GM18951 (cell line): ENCODE results near the gene SHPK.

Source experiments
- POLR2A ChIP-seq: IDR thresholded peaks from 4 replicates; pipeline ENCODE4 v1.6.1; 2011; ENCODE audit warnings: mild to moderate bottlenecking; ENCODE audit not compliant: insufficient read length, insufficient read depth; ENCODE audit errors: extremely low read depth
- in situ Hi-C: fragments of 300-500 bp; cut with MboI; formaldehyde crosslinking; loops from one replicate; pipeline ENCODE4 v1.12.0; 2022; ENCODE audit warnings: low sequenced_read_pairs, mixed read lengths, inconsistent platforms; ENCODE audit not compliant: unreplicated experiment

SHPK gene

GRCh38 chr17:3657588-3657869 is 21.5 kb upstream of the SHPK start:
- in situ Hi-C loops = no loop called here
- TF ChIP-seq POLR2A = no peak

GRCh38 chr17:3656755-3657587 is 20.9 kb upstream of the SHPK start:
- in situ Hi-C loops = no loop called here
- TF ChIP-seq POLR2A = no peak

GRCh38 chr17:3656353-3656752 is 20.3 kb upstream of the SHPK start:
- in situ Hi-C loops = no loop called here

GRCh38 chr17:3655766-3656165 is 19.7 kb upstream of the SHPK start:
- in situ Hi-C loops = no loop called here
- TF ChIP-seq POLR2A = no peak

More at GRCh38 chr17:3656353-3656752, 20.3 kb upstream of the SHPK start:
- TF ChIP-seq POLR2A = no peak

GRCh38 chr17:3647769-3648555 is 11.9 kb upstream of the SHPK start:
- in situ Hi-C loops = no loop called here
- TF ChIP-seq POLR2A = no peak

GRCh38 chr17:3647251-3647650 is 11.2 kb upstream of the SHPK start:
- no peak for TF ChIP-seq POLR2A
- in situ Hi-C loops = no loop called here

- in situ Hi-C loops = no loop called here
- TF ChIP-seq POLR2A = no peak
Measured at GRCh38 chr17:3645310-3645709, 9.3 kb upstream of the SHPK start.

- no peak for TF ChIP-seq POLR2A
- in situ Hi-C loops = no loop called here
Measured at GRCh38 chr17:3643889-3644349, 7.9 kb upstream of the SHPK start.

- no peak for TF ChIP-seq POLR2A
- in situ Hi-C loops = no loop called here
Measured at GRCh38 chr17:3641717-3642486, 5.9 kb upstream of the SHPK start.

GRCh38 chr17:3641014-3641413 is 5.0 kb upstream of the SHPK start:
- TF ChIP-seq POLR2A = no peak
- in situ Hi-C loops = no loop called here

- no peak for TF ChIP-seq POLR2A
- in situ Hi-C loops = no loop called here
Measured at GRCh38 chr17:3639981-3640596, 4.0 kb upstream of the SHPK start.

GRCh38 chr17:3636908-3637373 is 891 bp upstream of the SHPK start:
- TF ChIP-seq POLR2A = no peak
- in situ Hi-C loops = no loop called here
